Body of pancreas (tissue), 4 donors: ENCODE results near the gene ANGPTL5. TPM values are rescaled to one million over a fixed set of nuclear protein-coding genes. Genes with fewer than 3 reads are reported as not detected.

Experiments used
- ATAC-seq: fragments of 150-250 bp; one replicate; pipeline ENCODE4 v1.9.1; 2016
- DNase-seq, 4 donors: peaks; one replicate each; pipeline ENCODE4 v3.0.0-alpha.2; 2019
- H3K27ac ChIP-seq, 4 donors: fragments of 200-600 bp; sonication (generic); 1 replicate in 3 of 4; 2 replicates in 1 of 4; pipeline versions ENCODE4 v1.5.1 to v1.6.1; 2016 to 2019; ENCODE audit warnings: mild to moderate bottlenecking in 1 of 4, mixed read lengths in 1 of 4, moderate library complexity in 1 of 4
- H3K27me3 ChIP-seq, 2 donors: fragments of 200-600 bp; sonication (generic); one replicate each; pipeline ENCODE4 v1.6.0; 2016; ENCODE audit warnings: mild to moderate bottlenecking in 1 of 2
- H3K36me3 ChIP-seq, 2 donors: fragments of 200-600 bp; sonication (generic); replicated peaks in 1 of 2; 2 replicates each; pipeline ENCODE4 v1.5.1; 2016; ENCODE audit warnings: low read depth in 2 of 2; ENCODE audit not compliant: insufficient read depth in 1 of 2
- H3K4me1 ChIP-seq: fragments of 200-600 bp; sonication (generic); one replicate; pipeline ENCODE4 v1.6.0; 2016
- H3K4me3 ChIP-seq, 2 donors: fragments of 200-600 bp; sonication (generic); 1 replicate in 1 of 2; 2 replicates in 1 of 2; pipeline ENCODE4 v1.5.1; 2016 to 2019
- H3K9me3 ChIP-seq, 3 donors: fragments of 200-600 bp; sonication (generic); 1 replicate in 2 of 3; 2 replicates in 1 of 3; pipeline ENCODE4 v1.5.1; 2016
- POLR2A ChIP-seq, 3 donors: fragments of 450-650 bp; IDR thresholded peaks; one replicate each; pipeline ENCODE4 v1.6.1; 2016; ENCODE audit warnings: antibody characterized with exemption in 3 of 3, mild to moderate bottlenecking in 2 of 3
- WGBS, 2 donors: methylation state at CpG; one replicate each; pipeline ENCODE4 v1.1.5; 2017; 5-methylcytosine and 5-hydroxymethylcytosine counted together
- intact Hi-C: fragments of 100-400 bp; cut with DNase I; formaldehyde crosslinking; loops from one replicate; pipeline ENCODE4 v1.15.1; 2023
- total RNA-seq, 2 donors: library from RNA; depleted of rRNA; stranded (reverse); fragments of >200 nt; gene quantifications; one replicate each; pipeline ENCODE4 v1.1.0, GENCODE V29; 2016
- TF ChIP-seq, protein P1 (sequence below), 7 experiments: fragments of 450-650 bp in 4 of 7; fragments of 200-600 bp in 3 of 7; sonication (generic) in 3 of 7; IDR thresholded peaks; one replicate each; pipeline ENCODE4 v1.5.1; 2016 to 2019; ENCODE audit warnings: antibody characterized with exemption in 7 of 7

Gene ANGPTL5
- total RNA-seq, 2 donors from 2014 or later, result not detected

- no peaks in the 10 kb centered on the region for H3K4me1 ChIP-seq
- no peaks in the 10 kb centered on the region for H3K36me3 ChIP-seq
- no peak overlapping the region for H3K4me3 ChIP-seq
- no peak for DNase-seq
- H3K27ac ChIP-seq, result no peak overlapping the region
- no peak for ATAC-seq
- TF ChIP-seq, protein P1, sequence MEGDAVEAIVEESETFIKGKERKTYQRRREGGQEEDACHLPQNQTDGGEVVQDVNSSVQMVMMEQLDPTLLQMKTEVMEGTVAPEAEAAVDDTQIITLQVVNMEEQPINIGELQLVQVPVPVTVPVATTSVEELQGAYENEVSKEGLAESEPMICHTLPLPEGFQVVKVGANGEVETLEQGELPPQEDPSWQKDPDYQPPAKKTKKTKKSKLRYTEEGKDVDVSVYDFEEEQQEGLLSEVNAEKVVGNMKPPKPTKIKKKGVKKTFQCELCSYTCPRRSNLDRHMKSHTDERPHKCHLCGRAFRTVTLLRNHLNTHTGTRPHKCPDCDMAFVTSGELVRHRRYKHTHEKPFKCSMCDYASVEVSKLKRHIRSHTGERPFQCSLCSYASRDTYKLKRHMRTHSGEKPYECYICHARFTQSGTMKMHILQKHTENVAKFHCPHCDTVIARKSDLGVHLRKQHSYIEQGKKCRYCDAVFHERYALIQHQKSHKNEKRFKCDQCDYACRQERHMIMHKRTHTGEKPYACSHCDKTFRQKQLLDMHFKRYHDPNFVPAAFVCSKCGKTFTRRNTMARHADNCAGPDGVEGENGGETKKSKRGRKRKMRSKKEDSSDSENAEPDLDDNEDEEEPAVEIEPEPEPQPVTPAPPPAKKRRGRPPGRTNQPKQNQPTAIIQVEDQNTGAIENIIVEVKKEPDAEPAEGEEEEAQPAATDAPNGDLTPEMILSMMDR (IDR thresholded peaks at IDR 0.05), result no peak
- no peak for TF ChIP-seq POLR2A (IDR thresholded peaks at IDR 0.05)
- H3K27me3 ChIP-seq, result no peaks in the 10 kb centered on the region
- WGBS, 2 donors, result 58 to 63% methylated on average over 2 of the region's 2 CpGs
- intact Hi-C loops, result no loop called here
- H3K9me3 ChIP-seq, result no peaks in the 10 kb centered on the region
These were observed 34.7 kb downstream of the ANGPTL5 start for GRCh38 chr11:101881586-101881985.

GRCh38 chr11:101880222-101880621 lies 36.1 kb downstream of the ANGPTL5 start:
- WGBS, 2 donors, result 28 to 41% methylated on average over 4 of the region's 4 CpGs
- DNase-seq, result peak in 3 of 4 donors; percentile 5 to 38 (median 12)

DNA sequence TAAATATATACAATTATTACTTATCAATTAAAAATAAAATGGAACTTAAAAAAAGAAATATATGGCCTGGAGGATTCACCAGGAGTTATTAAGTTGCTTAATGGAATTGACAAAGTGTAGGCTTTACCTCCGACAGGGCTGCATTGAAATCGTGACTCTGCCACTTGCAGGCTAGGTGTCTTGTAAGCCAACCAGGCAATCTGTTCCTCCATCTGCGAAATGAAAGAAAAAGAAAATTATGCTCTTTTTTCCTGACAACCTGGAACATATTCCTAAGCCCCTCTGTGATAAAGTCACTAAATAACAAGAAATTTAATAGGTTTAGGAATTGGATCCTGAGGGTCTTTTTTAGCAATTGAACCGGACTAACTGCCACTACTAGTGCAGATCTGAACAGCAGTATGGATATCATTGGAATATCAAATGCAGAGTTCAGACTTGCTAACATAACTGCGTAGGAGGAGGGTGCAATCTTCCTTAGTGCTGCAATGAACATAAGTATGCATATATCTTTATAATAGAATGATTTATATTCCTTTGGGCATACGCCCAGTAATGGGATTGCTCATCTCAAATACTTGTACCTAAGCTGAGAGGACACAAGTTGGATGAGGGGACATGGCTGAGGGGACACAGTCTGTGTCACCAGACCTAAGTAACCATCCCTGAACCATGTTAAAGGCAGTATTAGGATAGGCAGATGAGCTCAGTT lies 44.0 kb downstream of the ANGPTL5 start:
- ATAC-seq (no peak), DNase-seq (no peak)
- Histone ChIP-seq H3K4me3 (no peak overlapping the region), H3K27ac (no peak overlapping the region), H3K4me1 (no peaks in the 10 kb centered on the region), H3K36me3 (no peaks in the 10 kb centered on the region), H3K9me3 (no peaks in the 10 kb centered on the region), H3K27me3 (no peaks in the 10 kb centered on the region)
- intact Hi-C loops, result no loop called here
- TF ChIP-seq POLR2A (IDR thresholded peaks at IDR 0.05), result no peak
- TF ChIP-seq, protein P1 (IDR thresholded peaks at IDR 0.05), result no peak
- WGBS, 2 donors, result 63 to 72% methylated on average over 6 of the region's 6 CpGs

More at GRCh38 chr11:101880222-101880621, 36.1 kb downstream of the ANGPTL5 start:
- Histone ChIP-seq H3K27me3 (no peaks in the 10 kb centered on the region), H3K27ac (no peak overlapping the region), H3K9me3 (no peaks in the 10 kb centered on the region), H3K4me1 (no peaks in the 10 kb centered on the region), H3K4me3 (no peak overlapping the region), H3K36me3 (no peaks in the 10 kb centered on the region)
- TF ChIP-seq, protein P1 (IDR thresholded peaks at IDR 0.05), result peak in 4 of 7 experiments; percentile 14 to 40 (median 27)
- TF ChIP-seq POLR2A (IDR thresholded peaks at IDR 0.05), result no peak
- ATAC-seq, result no peak
- intact Hi-C loops, result no loop called here

- Histone ChIP-seq H3K4me3 (no peak overlapping the region), H3K36me3 (no peaks in the 10 kb centered on the region), H3K9me3 (no peaks in the 10 kb centered on the region), H3K27me3 (no peaks in the 10 kb centered on the region), H3K4me1 (no peaks in the 10 kb centered on the region), H3K27ac (no peak overlapping the region)
- 80 to 86% methylated on average over 6 of the region's 6 CpGs for WGBS, 2 donors
- no peak for DNase-seq
- TF ChIP-seq POLR2A (IDR thresholded peaks at IDR 0.05), result no peak
- TF ChIP-seq, protein P1 (IDR thresholded peaks at IDR 0.05), result no peak
- intact Hi-C loops, result no loop called here
- ATAC-seq, result no peak
These were observed 45.8 kb downstream of the ANGPTL5 start for GRCh38 chr11:101870510-101870909.

DNA sequence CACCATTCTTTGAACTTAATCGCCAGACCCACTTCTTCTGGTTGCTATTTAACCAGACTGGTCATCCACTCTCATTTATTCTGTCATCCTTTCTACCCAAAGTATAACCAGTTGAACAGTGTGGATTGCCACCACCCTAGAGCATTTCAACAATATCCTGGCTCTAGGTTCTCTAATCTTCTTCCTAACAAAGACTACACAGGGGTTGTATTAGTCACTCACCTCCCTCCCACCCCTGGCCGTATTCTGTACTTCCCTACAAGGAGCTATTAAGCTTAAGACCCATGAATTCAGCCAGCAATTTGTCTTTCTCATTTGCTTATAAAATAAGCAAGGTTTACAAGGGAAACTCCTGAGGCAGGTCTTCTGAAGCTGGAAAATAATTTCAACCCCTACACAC lies 48.4 kb downstream of the ANGPTL5 start:
- Histone ChIP-seq H3K4me1 (no peaks in the 10 kb centered on the region), H3K36me3 (no peaks in the 10 kb centered on the region), H3K27ac (no peak overlapping the region), H3K9me3 (no peaks in the 10 kb centered on the region), H3K27me3 (no peaks in the 10 kb centered on the region), H3K4me3 (no peak overlapping the region)
- intact Hi-C loops, result loop anchor here (10.0 kb wide), 1 partner anchor 147 kb away; no protein-coding TSS in a partner anchor
- 75 to 81% methylated on average over 2 of the region's 2 CpGs for WGBS, 2 donors
- ATAC-seq, result no peak
- no peak for DNase-seq
- TF ChIP-seq, protein P1 (IDR thresholded peaks at IDR 0.05), result no peak
- no peak for TF ChIP-seq POLR2A (IDR thresholded peaks at IDR 0.05)
